NCI-H1417 (cell line): ENCODE data around the gene MTMR10.

ENCODE experiments used
- DNase-seq, 3 experiments: peaks; one replicate each; lab custom pipeline; 2025; lab: John Stamatoyannopoulos, UW

MTMR10 gene

DNA sequence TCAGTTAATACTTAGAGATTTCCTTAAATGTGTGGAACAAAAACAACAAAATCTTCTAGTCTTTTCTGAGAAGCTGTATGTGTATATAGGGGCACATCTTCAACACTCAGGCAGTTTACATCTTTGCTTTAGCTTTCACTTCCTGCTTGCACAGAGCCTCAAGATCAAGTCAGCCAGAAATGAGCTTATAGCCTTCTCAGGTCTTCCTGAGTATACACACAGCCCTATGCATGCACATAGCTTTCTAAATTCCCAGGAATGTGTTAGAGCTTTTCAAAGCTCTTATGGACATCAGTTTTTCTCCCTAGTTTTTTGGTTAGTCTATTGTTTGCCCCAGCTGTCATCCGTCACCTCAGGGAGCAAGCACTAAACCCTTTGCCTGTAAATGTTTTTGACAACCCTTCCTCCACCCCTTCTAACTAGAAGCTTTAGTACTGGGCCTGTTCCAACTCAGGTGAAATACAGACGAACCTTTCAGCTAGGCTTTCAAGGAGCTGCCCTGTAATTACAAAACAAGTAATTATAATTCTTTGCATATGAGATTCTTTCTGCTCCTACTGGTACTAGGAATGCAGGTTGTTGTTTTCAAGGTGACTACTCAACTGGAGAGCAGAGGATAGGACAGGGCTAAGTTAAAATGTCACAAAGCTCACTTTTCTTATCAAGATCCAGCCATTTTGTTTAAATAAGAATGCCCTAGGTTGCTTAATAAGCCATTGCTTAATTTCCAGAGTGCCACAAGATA, 22.6 kb upstream of the MTMR10 start:
- DNase-seq: peak in 1 of 3 experiments; percentile 50

DNA sequence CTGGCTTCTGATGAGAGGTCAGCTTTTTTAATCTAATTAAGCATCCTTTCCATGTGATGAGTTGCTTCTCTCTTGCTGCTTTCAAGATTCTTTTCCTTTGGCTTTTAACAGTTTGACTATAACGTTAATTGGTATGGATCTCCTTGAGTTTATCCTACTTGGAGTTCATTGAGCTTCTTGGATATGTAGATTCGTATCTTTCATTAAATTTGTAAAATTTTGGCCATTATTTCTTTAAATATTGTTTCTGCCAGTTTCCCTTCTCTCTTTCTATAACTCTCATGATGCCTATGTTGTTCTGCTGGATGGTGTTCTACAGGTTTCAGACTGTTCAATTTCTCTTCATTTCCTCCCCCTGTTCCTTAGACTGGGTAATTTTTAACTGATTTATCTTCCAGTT, 21.0 kb upstream of the MTMR10 start:
- no peak for DNase-seq

DNA sequence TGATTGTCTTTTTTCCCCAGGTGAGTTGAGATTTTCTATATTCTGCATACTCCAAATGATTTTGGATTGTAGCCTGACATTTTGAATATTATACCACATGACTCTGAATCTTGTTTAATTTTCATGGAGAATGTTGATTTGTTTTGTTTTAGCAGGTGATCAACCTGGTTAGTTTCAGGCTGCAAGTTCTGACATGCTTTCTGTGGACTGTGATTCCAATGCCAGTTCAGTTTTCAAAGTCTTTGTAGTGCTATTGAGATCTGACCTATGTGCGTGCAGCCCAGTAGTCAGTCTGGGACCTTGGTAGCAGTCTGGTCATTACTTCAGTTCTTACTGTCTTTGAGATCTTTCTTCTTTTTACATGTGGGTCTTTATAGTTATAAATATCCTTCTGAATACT, 18.6 kb upstream of the MTMR10 start:
- DNase-seq: no peak

GRCh38 chr15:31005660-31006059, 14.2 kb upstream of the MTMR10 start:
- DNase-seq: peak in 1 of 3 experiments; percentile 31

- peak in 1 of 3 experiments; percentile 16 for DNase-seq
Measured at GRCh38 chr15:31004220-31004733, 12.8 kb upstream of the MTMR10 start.

DNA sequence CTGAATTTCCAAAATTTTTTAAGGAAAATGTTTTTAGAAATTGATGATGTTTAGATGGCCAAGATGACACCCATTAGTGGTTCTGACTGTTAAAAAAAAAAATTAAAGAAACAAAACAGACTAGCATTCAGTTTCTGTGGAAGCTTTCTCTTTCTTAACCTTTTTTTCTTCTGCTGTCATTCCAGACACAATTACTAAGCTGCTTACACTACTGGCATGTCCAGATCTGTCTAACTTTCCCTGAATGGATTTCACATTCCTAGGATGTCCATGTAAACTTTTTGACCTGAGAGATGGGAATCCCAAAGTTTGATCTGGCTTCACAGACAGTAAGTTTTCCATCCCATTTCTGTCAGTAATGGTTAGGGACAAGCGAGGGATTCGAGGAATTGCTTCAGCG, 10.3 kb upstream of the MTMR10 start:
- DNase-seq: no peak

GRCh38 chr15:30999729-31000128, 8.3 kb upstream of the MTMR10 start:
- no peak for DNase-seq

DNA sequence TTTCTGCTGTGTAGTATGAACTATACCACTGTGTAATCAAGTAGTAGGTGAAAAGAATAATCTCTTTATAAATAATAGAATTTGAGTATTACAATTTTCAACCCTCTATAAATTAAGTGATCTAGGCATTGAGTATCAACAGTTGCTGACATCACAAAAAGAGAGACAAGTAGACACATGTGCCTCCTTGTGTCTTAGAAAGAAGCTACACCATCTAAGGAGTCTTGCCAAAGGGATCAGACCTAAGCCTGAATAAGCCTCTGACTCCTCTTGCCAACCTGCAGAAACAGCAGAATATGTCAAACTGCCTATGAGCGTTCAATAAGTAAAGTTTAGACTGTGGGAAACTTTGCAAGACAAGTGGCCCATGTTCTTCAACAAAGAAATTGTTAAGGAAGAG, 5.8 kb upstream of the MTMR10 start:
- DNase-seq: no peak

DNA sequence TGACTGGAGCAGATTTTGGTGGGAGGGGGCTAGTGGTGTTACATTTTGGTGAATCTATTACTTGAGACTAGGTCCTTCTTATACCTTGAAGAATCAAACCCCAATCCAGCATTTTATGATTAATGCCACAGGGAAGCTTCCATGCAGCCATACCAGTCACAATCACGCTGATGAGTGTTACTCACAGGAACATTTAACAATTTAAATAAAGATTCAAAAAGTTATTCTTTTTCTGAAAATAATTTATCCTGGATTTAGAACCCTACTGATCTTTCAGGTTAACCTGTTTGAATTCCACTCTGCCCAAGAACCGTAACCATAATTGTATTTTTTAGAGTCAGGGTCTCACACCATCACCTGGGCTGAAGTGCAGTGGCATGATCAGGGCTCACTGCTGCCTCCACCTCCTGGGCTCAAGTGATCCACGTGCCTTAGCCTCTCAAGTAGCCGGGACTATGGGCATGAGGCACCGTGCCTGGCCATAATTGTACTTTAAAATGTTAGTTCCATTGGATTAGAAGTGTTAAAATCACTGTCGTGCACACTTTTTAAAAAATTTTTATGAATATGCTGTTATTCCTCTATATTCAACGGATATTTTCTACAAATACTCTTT, 929 bp upstream of the MTMR10 start:
- peak in 2 of 3 experiments; percentile 54 to 85 for DNase-seq

DNA sequence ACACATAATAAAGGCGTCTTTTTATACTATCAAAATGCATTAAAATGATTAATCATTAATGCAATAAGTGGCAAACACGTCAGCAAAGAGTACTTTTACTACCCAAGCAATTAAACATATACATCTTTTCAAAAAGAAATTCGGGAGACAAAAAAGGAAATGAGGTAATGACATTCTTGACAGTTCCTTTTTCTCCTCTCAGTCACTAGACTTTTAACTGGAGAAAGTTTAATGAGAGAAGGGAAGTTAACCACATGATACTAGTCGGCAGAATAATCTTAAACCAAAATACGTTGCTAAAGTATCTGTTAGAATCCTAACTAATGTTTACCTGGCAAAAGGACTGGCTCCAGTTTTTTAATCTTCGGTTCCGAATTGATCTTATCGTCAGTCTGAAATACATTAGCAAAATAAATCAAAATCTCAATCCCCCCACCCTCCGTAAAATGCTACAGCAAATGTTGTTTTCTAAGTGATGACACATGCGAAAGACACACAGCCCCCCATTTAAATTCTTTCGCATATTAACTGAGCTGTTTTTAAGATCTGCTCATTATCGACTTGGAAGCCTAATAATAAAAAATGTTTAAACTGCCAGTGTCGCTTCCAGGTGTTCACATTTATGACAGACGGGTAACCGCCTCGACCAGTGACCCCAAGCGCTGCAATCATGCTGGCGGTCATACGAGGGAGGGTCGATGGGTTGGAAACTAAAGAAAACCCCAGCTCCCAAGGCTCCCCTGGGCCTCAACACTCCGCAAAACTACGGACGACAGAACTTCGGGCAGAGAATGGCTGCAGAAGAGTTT, 778 bp downstream of the MTMR10 start:
- DNase-seq: no peak

GRCh38 chr15:30990036-30990435, 1.4 kb downstream of the MTMR10 start:
- DNase-seq: peak in 1 of 3 experiments; percentile 23

- no peak for DNase-seq
Measured at GRCh38 chr15:30985081-30985531, 6.3 kb downstream of the MTMR10 start.

GRCh38 chr15:30984542-30984941, 6.9 kb downstream of the MTMR10 start:
- DNase-seq: peak in 1 of 3 experiments; percentile 44

- no peak for DNase-seq
Measured at GRCh38 chr15:30984118-30984517, 7.3 kb downstream of the MTMR10 start.

GRCh38 chr15:30979457-30979856, 12.0 kb downstream of the MTMR10 start:
- no peak for DNase-seq

GRCh38 chr15:30978328-30978727, 13.1 kb downstream of the MTMR10 start:
- DNase-seq: no peak

GRCh38 chr15:30974112-30974511, 17.3 kb downstream of the MTMR10 start:
- DNase-seq: no peak

- no peak for DNase-seq
Measured at GRCh38 chr15:30973379-30973778, 18.0 kb downstream of the MTMR10 start.

DNA sequence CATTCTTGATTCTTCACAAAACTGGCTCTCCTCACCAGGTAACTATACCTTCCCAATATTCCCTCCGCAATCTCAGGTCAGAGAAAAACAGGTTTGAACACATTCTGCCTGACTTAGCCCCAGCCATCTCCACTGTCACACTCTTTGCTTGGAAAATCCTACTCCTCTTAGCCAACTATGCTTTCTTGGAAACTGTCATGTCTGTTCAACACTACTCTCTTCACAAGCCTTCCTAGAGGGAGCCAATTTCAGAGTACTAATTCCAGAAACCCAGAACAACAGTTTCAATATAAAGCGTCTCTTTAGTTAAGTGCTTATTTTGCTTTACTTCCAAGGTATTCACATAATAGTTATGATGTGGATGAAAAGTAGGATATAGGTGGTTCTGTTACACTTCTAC, 21.7 kb downstream of the MTMR10 start:
- DNase-seq: no peak

- DNase-seq: no peak
Measured at GRCh38 chr15:30963681-30964080, 27.7 kb downstream of the MTMR10 start.

DNA sequence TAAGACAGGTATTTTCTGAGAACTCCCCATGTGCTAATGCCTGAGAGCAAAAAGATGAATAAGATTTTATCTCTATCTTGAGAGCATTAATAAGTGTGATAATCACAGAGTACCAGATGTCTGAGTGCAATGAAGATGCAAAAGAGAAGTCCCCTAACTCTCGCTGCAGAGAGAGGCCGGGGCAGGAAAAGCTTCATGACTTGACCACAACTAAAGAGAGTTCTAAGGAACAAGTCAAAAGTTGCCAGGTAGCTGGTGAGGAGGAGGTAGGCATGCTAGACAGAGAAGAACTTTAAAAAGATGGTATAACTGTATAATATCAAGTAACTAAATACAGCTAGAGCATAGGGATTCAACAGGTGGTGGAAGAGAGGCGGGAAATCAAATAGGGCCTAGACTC, 28.8 kb downstream of the MTMR10 start:
- DNase-seq: no peak

GRCh38 chr15:30962079-30962478, 29.3 kb downstream of the MTMR10 start:
- DNase-seq: no peak

DNA sequence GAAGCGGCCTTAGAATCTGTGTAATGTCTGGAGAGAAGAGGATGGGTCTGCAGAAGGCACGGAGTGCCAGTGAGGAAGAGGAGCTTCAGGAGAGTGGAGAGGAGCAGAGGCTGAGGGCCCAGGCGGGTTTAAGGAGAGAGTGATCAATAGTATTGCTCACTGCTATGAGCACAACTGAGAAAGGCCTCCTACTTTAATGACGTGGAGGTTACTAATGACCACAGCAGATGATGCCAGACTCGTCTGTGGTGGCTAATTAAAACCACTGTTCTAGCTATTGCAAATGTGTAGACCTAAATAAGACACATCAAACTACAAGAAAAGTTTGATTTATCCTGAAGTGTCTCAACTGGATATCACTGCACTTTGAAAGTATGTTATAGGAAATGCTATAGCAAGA, 33.2 kb downstream of the MTMR10 start:
- DNase-seq: no peak
